GM21825 (cell line): ENCODE measurements around the gene TNRC6B.
A peak's percentile ranks its signal among the peaks of the same experiment; 100 is the strongest.
"Not testable (repeated sequence)": the region's sequence is repeated elsewhere in the genome, so short reads cannot be mapped to it uniquely, and the experiment has no call there.

ENCODE experiments used
- ATAC-seq: cut with Tn5 transposase; IDR thresholded peaks from one replicate; pipeline ENCODE4 v1.9.1; 2021; ENCODE audit warnings: mild to moderate bottlenecking, moderate library complexity; ENCODE audit not compliant: unreplicated experiment

TNRC6B gene

DNA sequence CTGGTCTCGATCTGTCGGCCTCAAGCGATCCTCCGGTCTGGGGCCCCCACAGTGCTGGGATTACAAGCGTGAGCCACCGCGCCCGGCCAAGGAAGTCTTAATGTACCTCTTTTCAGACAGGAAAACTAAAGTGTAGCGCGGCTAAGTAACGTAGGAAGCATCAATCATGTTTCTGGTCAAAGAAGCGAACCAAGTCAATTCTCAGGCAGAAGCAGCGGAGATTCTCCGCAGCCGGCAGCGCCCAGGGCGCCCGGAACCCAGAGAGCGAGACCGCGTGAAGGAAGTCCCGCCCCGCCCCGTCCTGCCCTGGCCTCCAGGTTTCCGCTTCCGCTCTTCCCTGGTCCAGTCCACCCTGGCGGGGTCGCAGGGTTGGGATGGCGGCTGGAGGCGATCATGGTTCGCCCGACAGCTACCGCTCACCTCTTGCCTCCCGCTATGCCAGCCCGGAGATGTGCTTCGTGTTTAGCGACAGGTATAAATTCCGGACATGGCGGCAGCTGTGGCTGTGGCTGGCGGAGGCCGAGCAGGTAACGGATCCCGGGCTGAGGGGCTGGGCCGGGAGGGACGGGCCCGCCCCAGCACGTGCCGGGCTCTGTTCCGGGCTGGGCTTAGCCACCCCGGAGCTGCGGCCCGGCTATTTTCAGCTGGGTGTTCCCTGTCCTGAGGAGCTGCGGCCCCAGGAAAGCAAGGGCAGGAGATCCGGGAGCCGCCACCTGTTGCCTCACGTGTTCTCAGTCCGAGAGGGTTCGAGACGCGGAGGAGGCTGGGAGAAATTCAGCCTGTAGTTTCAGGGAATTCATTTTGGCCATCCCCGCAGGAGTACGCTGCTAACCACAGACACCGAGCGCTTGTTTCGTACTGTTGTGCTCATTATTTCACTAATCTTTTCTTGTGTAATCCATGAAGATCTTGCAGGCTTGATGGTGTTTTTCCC lies 168.7 kb downstream of the TNRC6B start, which contains the start of gene ADSL:
Gene ADSL (plus strand): TSS at position 316 of the 934 bp plus-strand sequence. CDS start 59 bp downstream, at position 375.
- peak; percentile 71 for ATAC-seq

- no peak for ATAC-seq
Measured at GRCh38 chr22:40347300-40347699, 169.6 kb downstream of the TNRC6B start.

DNA sequence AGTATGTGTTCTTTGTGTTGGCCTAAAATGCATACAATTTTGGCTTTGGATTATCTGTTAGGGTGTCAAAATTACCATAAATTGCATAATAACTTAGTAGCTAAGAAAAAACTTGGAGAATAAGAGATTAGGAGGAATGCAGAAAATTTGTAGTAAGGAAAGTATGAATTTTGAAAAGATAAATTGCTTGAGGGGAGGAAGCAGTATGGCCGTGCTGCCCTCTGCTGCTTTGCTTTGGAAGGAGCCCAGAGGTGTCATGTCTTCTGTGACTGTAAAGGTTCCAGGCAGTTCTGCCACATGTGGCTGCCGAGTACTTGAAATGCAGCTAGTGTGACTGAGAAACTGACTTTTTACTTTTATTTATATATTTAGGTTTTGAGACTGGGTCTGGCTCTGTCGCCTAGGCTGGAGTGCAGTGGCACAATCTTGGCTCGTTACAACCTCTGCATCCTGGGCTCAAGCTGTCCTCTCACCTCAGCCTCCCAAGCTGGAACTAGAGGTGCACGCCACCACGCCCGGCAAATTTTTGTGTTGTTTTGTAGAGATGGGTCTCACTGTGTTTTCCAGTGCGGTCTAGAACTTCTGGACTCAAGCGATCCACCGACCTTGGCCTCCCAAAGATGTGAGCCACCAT lies 170.4 kb downstream of the TNRC6B start:
- ATAC-seq = no peak

DNA sequence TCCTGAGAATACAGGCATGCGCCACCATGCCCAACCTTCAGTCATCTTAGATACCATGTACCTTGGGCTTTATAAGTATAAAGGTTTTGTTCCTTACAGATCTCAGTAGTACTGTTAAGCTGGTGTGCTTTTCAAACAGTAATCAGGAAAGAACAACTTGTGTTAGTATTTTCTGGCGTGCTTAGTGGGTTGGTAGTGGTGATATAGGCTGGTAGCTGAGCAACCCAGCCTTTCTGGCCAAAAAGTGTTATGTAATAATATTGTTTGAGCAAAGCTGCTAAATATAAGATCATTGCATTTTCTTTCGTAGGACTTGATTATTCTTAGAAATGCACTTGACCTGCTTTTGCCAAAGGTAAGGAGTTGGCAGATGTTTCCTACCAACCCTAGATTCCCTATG lies 175.0 kb downstream of the TNRC6B start:
- no peak for ATAC-seq

DNA sequence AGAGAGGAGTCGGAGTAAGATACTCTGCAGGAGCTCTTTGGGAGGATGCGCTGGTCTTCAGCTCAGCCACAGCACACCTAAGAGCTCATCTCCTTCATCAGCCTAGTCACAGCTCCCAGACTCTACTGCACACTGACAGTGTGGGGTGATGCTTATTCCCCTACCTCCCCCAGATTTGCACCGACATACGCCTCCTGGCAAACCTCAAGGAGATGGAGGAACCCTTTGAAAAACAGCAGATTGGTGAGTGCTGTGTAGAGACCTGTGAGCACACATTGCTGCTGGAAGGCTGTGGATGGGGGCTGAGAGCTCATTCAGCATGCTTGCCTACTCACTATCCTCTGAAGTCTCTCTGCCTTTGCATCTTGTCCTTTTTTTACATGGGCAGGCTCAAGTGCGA lies 183.4 kb downstream of the TNRC6B start:
- ATAC-seq = no peak

GRCh38 chr22:40363059-40363458 lies 185.3 kb downstream of the TNRC6B start:
- ATAC-seq = no peak

- no peak for ATAC-seq
Measured at GRCh38 chr22:40364431-40364830, 186.7 kb downstream of the TNRC6B start.

GRCh38 chr22:40366068-40366467 lies 188.3 kb downstream of the TNRC6B start:
- ATAC-seq = no peak

- no peak for ATAC-seq
Measured at GRCh38 chr22:40367342-40367741, 189.6 kb downstream of the TNRC6B start.

DNA sequence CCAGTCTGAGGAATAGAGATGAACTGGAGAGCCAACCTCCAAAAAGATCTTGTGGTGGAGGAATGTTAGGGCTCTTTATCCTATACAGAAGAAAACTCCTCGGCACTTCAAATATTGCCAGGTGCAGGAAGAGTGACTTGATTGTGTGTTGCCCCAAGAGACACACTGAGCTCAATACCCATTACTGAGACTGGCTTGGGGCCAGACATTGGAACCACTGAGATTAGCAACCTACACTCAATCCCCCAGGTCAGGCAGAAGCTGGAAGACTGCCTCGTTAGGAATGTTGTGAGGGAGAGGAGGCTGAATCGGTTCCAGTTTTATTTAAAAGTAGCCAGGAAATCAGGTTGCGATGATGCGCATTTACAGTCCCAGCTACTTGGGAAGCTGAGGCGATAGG lies 190.3 kb downstream of the TNRC6B start:
- no peak for ATAC-seq

DNA sequence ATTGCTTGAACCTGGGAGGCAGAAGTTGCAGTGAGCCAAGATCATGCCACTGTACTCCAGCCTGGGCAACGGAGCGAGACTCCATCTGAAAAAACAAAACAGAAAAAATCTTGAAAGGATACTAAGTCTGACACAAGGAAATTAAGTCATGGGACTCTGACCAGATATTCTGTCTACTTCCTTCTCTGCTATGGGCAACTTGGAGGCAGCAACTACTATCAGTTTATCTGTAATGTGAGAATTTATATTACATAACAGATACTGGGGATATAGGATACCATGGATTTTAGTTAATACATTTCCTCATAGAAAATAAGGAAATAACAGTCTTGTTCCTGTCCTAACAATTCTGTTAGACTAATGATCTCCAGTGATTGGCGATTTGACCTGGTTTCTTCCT lies 191.1 kb downstream of the TNRC6B start:
- no peak for ATAC-seq

DNA sequence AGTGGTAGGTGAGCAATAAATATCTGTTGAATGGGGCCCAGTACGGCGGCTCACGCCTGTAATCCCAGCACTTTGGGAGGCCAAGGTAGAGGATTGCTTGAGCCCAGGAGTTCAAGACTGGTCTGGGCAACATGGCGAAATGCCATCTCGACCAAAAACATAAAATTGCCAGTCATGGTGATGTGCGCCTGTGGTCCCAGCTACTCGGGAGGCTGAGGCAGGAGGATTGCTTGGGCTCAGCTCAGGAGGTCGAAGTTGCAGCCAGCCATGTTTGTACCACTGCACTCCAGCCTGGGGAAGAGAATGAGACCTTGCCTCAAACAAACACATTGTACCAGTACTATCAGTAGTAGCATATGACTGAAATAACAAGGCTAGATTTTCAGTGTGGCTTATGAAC lies 196.8 kb downstream of the TNRC6B start:
- no peak for ATAC-seq

DNA sequence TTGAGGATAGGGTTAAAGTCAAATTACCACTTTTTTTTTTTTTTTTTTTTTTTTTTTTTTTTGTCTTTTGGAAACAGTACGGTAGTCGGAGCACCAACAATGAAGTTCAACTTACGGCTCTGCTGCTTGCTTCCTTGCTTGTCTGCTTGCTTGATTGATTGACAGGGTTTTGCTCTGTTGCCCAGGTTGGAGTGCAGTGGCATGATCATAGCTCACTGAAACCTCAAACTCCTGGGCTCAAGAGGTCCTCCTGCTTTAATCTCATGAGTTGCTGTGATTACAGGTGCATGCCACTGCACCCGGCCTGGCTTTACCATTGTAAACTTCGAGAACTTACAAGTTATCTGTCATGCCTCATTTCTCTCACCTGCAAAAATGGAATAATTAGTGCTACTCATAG lies 198.4 kb downstream of the TNRC6B start:
- no peak for ATAC-seq

- ATAC-seq = no peak
Measured at GRCh38 chr22:40377931-40378330, 200.2 kb downstream of the TNRC6B start.

DNA sequence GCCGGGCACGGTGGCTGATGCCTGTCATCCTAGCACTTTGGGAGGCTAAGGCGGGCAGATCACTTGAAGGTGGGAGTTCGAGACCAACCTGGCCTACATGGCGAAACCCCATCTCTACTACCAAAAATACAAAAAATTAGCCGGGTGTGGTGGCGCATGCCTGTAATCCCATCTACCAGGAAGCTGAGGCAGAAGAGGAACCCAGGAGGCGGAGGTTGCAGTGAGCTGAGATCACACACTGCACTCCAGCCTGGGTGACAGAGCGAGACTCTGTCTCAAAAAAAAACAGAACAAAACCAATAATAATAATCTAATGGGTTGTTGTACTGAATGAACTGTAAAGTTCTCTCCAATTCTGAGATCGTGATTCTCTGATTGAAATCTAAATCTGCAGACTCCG lies 200.7 kb downstream of the TNRC6B start:
- not testable (repeated sequence) for ATAC-seq

DNA sequence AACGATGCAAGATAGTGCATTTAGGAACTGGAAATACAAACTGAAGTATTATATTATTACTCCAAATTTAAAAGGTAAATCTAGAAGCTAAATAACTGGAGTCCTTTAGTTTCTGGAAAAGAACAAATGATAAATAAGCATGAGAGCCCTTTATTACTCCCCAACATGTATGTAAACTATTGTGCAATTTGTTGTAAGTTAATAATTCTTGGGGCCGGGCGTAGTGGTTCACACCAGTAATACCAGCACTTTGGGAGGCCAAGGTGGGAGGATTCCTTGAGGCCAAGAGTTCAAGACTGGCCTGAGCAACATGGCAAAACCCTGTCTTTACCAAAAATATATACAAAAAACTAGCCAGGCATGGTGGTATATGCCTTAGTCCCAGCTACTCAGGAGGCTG lies 203.7 kb downstream of the TNRC6B start:
- ATAC-seq = no peak

DNA sequence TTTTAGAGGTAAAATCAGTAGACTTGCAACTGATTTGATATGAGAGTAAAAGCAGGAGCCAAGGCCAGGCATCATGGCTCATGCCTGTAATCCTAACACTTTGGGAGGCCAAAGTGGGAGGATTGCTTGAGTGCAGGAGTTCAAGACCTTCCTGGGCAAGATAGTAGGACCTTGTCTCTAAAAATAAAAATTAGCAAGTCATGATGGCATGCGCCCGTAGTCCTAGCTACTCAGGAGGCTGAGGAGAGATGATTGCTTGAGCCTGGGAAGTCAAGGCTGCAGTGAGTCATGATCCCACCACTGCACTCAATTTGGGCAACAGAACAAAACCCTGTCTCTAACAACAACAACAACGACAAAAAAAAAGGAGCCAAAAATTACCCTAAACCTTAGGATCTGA lies 206.2 kb downstream of the TNRC6B start:
- no peak for ATAC-seq

GRCh38 chr22:40385036-40385782 lies 207.5 kb downstream of the TNRC6B start:
- ATAC-seq = no peak
